ENCODE measurements around the gene MBOAT1. TPM values are rescaled to one million over a fixed set of nuclear protein-coding genes. Genes with fewer than 3 reads are reported as not detected.

The MBOAT1 gene
- polyA plus RNA-seq, 1 donor from 2014 or later: 3.1 TPM

DNA sequence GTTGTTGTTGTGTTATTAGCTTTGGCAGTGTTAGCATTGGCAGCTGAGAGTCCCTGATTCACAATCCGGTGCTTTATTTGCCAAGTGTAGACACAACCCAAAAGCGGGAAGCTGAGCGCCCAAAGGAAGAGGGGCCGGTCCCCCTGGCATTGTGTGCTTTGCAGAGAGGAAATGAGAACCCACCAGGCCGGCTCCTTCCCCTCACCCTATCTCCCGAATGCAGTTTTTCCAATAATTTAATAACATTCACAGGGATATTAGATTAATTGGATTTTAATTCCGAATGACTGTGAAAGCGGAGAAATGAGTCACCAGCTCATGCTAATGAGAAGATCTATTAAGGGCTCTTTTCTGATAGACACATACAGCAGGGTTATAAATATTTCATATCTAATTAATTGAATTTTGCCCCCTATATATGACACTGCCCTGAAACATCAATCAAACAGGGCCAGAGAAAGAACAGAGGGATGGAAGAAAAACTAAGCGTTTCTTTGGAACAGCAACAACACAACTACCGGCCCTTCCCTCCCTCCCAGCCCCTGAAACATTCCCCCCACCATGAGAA is 143.8 kb downstream of the MBOAT1 start:
- Mint-ChIP-seq H3K4me3 (no peak overlapping the region), H3K4me1 (no peaks in the 10 kb centered on the region), H3K9me3 (peaks cover 1 to 10% (median 2%) of the 10 kb centered on the region in 3 donors), H3K27ac (no peak overlapping the region), H3K27me3 (peaks cover 11% of the 10 kb centered on the region), H3K36me3 (peaks cover 2% of the 10 kb centered on the region)

DNA sequence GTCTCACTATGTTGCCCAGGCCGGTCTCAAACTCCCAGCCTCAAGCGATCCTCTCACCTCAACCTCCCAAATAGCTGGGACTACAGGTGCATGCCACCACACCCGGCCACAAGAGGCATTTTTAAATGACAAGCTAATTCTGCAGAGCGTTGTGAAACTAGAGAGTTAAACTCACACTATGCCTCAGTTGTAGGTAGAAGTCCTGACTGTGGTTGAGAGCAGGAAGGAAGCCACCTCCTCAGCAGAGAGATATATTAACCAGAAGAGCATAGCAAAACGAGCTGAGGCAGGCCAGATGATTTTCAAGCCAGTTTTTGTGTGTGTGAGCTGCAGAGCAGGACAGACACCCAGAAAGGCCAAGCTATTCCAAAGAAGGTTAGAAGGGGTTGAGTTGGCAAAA is 150.3 kb downstream of the MBOAT1 start:
- Mint-ChIP-seq H3K36me3 (peaks cover 2% of the 10 kb centered on the region), H3K9me3 (no peaks in the 10 kb centered on the region), H3K4me3 (no peak overlapping the region), H3K4me1 (no peaks in the 10 kb centered on the region), H3K27me3 (no peaks in the 10 kb centered on the region), H3K27ac (no peak overlapping the region)

DNA sequence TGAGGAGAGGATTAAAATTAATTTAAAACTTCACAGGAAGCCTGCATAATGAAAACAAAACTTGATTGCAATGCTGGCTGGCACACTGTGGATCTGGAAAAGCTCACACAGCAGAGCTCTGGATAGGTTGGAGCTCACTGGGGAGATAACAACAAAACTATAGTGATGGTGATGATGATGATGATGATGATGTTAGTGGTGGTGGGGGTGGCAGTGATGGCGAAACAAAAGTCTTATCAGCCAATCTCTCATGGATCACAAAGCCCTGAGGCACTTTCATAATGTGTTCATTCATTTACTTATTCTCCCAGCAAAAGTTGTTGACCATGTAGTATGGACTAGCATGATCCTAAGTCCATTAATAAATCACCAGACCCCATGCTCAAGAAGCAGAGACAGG is 152.0 kb downstream of the MBOAT1 start:
- H3K9me3 Mint-ChIP-seq: no peaks in the 10 kb centered on the region
- no peak overlapping the region for H3K4me3 Mint-ChIP-seq
- no peaks in the 10 kb centered on the region for H3K27me3 Mint-ChIP-seq
- H3K4me1 Mint-ChIP-seq: no peaks in the 10 kb centered on the region
- peaks cover 2% of the 10 kb centered on the region for H3K36me3 Mint-ChIP-seq
- H3K27ac Mint-ChIP-seq: no peak overlapping the region

DNA sequence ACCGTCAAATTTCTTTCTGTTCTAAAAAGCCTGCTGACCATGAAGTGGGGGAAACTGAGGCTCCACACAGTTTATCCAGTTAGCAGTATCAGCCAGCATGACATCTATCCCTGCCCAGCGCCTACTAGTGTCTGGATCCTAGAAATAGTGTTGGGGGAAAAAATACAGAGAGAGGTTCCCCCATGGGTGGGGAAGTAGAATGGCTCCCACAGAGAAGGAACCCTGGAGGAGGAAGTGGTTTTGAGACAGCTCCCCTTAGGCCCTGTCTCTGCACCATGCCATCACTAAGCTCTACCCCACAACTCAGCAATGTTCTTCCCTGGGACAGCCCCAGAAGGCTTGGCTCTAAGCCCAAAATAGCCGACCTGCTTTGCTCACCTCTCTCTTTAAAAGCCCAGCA is 153.4 kb downstream of the MBOAT1 start:
- H3K36me3 Mint-ChIP-seq: peaks cover 2% of the 10 kb centered on the region
- H3K27ac Mint-ChIP-seq: no peak overlapping the region
- no peak overlapping the region for H3K4me3 Mint-ChIP-seq

GRCh38 chr6:20058121-20058905 is 154.0 kb downstream of the MBOAT1 start:
- Mint-ChIP-seq H3K4me1 (no peaks in the 10 kb centered on the region), H3K4me3 (no peak overlapping the region), H3K27me3 (no peaks in the 10 kb centered on the region), H3K36me3 (no peaks in the 10 kb centered on the region), H3K9me3 (no peaks in the 10 kb centered on the region), H3K27ac (no peak overlapping the region)

More for the DNA sequence above, 153.4 kb downstream of the MBOAT1 start:
- Mint-ChIP-seq H3K9me3 (no peaks in the 10 kb centered on the region), H3K27me3 (no peaks in the 10 kb centered on the region), H3K4me1 (no peaks in the 10 kb centered on the region)

- no peaks in the 10 kb centered on the region for H3K9me3 Mint-ChIP-seq
- H3K27me3 Mint-ChIP-seq: no peaks in the 10 kb centered on the region
- no peak overlapping the region for H3K27ac Mint-ChIP-seq
Measured at GRCh38 chr6:20056350-20056992, 155.8 kb downstream of the MBOAT1 start.

DNA sequence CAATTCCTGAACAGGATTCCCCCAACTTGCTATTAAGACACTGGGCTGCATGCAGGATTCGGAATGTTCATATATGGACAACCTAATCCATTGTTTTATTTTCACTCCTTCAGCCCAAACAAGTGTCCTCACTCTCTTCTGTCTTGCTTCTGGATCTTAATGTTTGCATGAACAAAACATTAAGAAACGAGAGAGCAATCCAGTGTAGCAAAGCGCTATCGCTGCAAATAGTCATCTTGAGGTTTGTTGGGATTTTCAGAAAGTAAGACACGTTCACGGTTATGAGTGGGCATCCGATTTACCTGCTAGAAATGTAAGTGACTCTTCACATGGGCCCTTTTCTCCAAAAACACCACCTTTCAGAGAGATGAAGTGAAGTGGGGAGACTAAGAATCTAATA is 156.4 kb downstream of the MBOAT1 start:
- Mint-ChIP-seq H3K9me3 (no peaks in the 10 kb centered on the region), H3K27ac (no peak overlapping the region), H3K4me3 (no peak overlapping the region), H3K4me1 (no peaks in the 10 kb centered on the region), H3K27me3 (no peaks in the 10 kb centered on the region), H3K36me3 (no peaks in the 10 kb centered on the region)

More at GRCh38 chr6:20056350-20056992, 155.8 kb downstream of the MBOAT1 start:
- Mint-ChIP-seq H3K4me3 (no peak overlapping the region), H3K36me3 (no peaks in the 10 kb centered on the region), H3K4me1 (no peaks in the 10 kb centered on the region)

Other genes with a start within 250 kb of the MBOAT1 start
- 3.0 TPM for gene E2F3, start 189.4 kb upstream of the MBOAT1 start, polyA plus RNA-seq

Measured in IgD-negative memory B cell (primary cell).